Pancreas (tissue), 10 donors: ENCODE results near the gene LAMA1. TPM values are rescaled to one million over a fixed set of nuclear protein-coding genes. Genes with fewer than 3 reads are reported as not detected.

Experiments
- ATAC-seq, 4 donors: fragments of 200-7000 bp; cut with Tn5 transposase; one replicate each; pipeline versions ENCODE4 v1.8.0 to v1.9.1; 2020; ENCODE audit warnings: mild to moderate bottlenecking in 4 of 4, moderate library complexity in 4 of 4
- DNase-seq, 6 donors: peaks; one replicate each; pipeline ENCODE4 v3.0.0-alpha.2; 2020
- FAIRE-seq: peaks from 2 replicates; lab custom pipeline; 2012; peaks lifted over from hg19 to GRCh38; lab: Jason Lieb, UNC
- H3K27ac ChIP-seq, 4 donors: fragments of 200-600 bp; sonication (generic); 1 replicate in 3 of 4; 2 replicates in 1 of 4; pipeline versions ENCODE4 v1.5.0 to v1.8.0; 2020
- H3K27me3 ChIP-seq, 4 donors: fragments of 200-600 bp; one replicate each; pipeline ENCODE4 v1.8.0; 2021
- H3K36me3 ChIP-seq, 3 donors: fragments of 200-600 bp; sonication (generic) in 1 of 3; one replicate each; pipeline versions ENCODE4 v1.5.0 to v1.8.0; 2020 to 2021
- H3K4me1 ChIP-seq, 3 donors: fragments of 200-600 bp; one replicate each; pipeline ENCODE4 v1.8.0; 2021
- H3K4me3 ChIP-seq, 4 donors: fragments of 200-600 bp; sonication (generic) in 2 of 4; one replicate each; pipeline versions ENCODE4 v1.5.0 to v1.8.0; 2020 to 2021
- H3K9me3 ChIP-seq, 4 donors: fragments of 200-600 bp; one replicate each; pipeline ENCODE4 v1.8.0; 2021
- CTCF ChIP-seq, 4 donors: fragments of 200-600 bp; sonication (generic) in 3 of 4; IDR thresholded peaks; one replicate each; pipeline versions ENCODE4 v1.5.0 to v1.8.0; 2021; ENCODE audit warnings: antibody characterized with exemption in 4 of 4
- WGBS, 2 donors: extraction: QIAGEN DNeasy Blood & Tissue Kit; methylation state at CpG; one replicate each; pipeline ENCODE4 v1.1.7; 2013; 5-methylcytosine and 5-hydroxymethylcytosine counted together
- intact Hi-C, 3 donors: fragments of 100-400 bp; cut with DNase I; formaldehyde crosslinking; loops; one replicate each; pipeline versions ENCODE4 v1.11.1 to v1.14.2; 2022
- polyA plus RNA-seq, 2 donors: library from polyadenylated mRNA; stranded (reverse); fragments of 200-250 nt; gene quantifications; one replicate each; pipeline ENCODE4 v1.2.3, GENCODE V29; 2013
- total RNA-seq, 6 donors: library from RNA; stranded (reverse); fragmentation: NEBNext Ultra II Directional in 4 of 6; extraction: Animal tissue kit (Norgen Biotek cat#: 25700) in 4 of 6; gene quantifications; one replicate each; pipeline versions ENCODE4 v1.2.1 to v1.2.4, GENCODE V29; 2021 to 2023
- donor health status: healthy with polysubstance abuse.
- donor health status: DM: no; HTN: no; CAD: no; lungs with moderate emphysema.
- donor health status: DM: no; HTN: no; CAD: no.
- donor health status: control.
- donor health status: control.
- donor health status: Bipolar disorder and iron deficiency.
- donor health status: DM: yes; HTN: yes; CAD: no.
- donor health status: DM: no; HTN: no; CAD: no.
- donor health status: DM: no; HTN: no; CAD: no.
- donor health status: DM: yes; HTN: yes; CAD: no.

The LAMA1 gene
- total and polyA plus RNA-seq, 8 donors: 0.39 to 3.1 (median 1.0) TPM

GRCh38 chr18:7070466-7070865 lies 47.1 kb downstream of the LAMA1 start:
- Histone ChIP-seq H3K9me3 (no peaks in the 10 kb centered on the region), H3K27me3 (no peaks in the 10 kb centered on the region), H3K36me3 (no peaks in the 10 kb centered on the region), H3K4me1 (peaks cover 0 to 5% (median 0%) of the 10 kb centered on the region in 3 donors), H3K4me3 (no peak overlapping the region), H3K27ac (no peak overlapping the region)
- 49 to 68% methylated on average over 2 of the region's 2 CpGs for WGBS, 2 donors
- ATAC-seq (no peak), FAIRE-seq (no peak), DNase-seq (no peak)
- intact Hi-C loops: no loop called here
- no peak for TF ChIP-seq CTCF (IDR thresholded peaks at IDR 0.05)

GRCh38 chr18:7068871-7069590 lies 48.6 kb downstream of the LAMA1 start:
- no peak overlapping the region for H3K4me3 ChIP-seq
- no peaks in the 10 kb centered on the region for H3K4me1 ChIP-seq
- no peaks in the 10 kb centered on the region for H3K9me3 ChIP-seq
- WGBS, 2 donors: 82 to 90% methylated on average over 9 of the region's 9 CpGs
- H3K36me3 ChIP-seq: no peaks in the 10 kb centered on the region
- DNase-seq (no peak), FAIRE-seq (no peak), ATAC-seq (no peak)
- no peaks in the 10 kb centered on the region for H3K27me3 ChIP-seq
- no peak for TF ChIP-seq CTCF (IDR thresholded peaks at IDR 0.05)
- intact Hi-C loops: no loop called here
- H3K27ac ChIP-seq: no peak overlapping the region

GRCh38 chr18:7066965-7067555 lies 50.5 kb downstream of the LAMA1 start:
- H3K36me3 ChIP-seq: no peaks in the 10 kb centered on the region
- DNase-seq (no peak), FAIRE-seq (no peak), ATAC-seq (no peak)
- intact Hi-C loops: no loop called here
- H3K27ac ChIP-seq: no peak overlapping the region
- 57 to 76% methylated on average over 4 of the region's 4 CpGs for WGBS, 2 donors
- no peak overlapping the region for H3K4me3 ChIP-seq
- no peaks in the 10 kb centered on the region for H3K4me1 ChIP-seq
- H3K9me3 ChIP-seq: no peaks in the 10 kb centered on the region
- no peak for TF ChIP-seq CTCF (IDR thresholded peaks at IDR 0.05)
- H3K27me3 ChIP-seq: no peaks in the 10 kb centered on the region

DNA sequence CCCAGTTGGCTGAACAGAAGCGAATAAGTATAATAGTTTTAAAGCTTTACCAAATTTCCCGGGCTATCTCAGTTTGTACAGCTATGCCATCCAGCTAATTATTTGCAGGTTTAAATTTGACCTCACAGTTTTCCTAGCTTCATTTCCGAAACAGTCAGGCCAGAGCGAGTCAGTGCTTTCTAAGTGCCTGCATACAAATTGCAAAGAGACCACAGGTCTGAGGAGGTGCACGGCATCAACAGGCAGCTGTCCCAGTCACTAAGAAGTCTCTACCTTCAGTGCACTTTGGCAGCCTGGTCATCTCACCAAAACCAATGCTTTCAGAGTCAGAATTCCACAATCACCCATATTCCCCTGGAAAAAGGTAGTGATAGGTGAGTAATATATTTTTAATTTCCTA lies 51.9 kb downstream of the LAMA1 start:
- Histone ChIP-seq H3K27me3 (no peaks in the 10 kb centered on the region), H3K9me3 (no peaks in the 10 kb centered on the region), H3K4me1 (no peaks in the 10 kb centered on the region), H3K27ac (no peak overlapping the region), H3K36me3 (no peaks in the 10 kb centered on the region), H3K4me3 (no peak overlapping the region)
- no peak for FAIRE-seq
- intact Hi-C loops: no loop called here
- no peak for ATAC-seq
- 85 to 86% methylated on average over 5 of the region's 5 CpGs for WGBS, 2 donors
- no peak for TF ChIP-seq CTCF (IDR thresholded peaks at IDR 0.05)
- DNase-seq: no peak

DNA sequence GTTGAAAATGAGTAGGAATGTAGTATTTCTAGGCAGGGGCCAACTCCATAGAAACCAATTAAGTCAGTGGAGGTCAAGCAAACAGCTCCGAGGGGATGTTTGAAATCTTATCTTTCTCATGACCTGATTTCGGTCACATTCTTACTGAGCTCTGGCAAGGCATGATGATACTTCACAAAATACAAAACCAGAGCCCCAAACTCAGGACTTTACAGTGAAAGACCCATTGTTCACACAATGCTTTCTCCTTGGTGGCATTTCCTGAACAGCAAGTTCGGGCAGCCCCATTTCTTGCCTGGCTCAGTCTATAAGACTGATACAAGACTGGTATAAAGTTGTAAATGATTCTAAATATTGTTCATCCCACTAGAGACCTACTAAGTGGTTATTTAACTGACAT lies 53.3 kb downstream of the LAMA1 start:
- peak overlapping the region in 1 of 4 donors; percentile 15 for H3K27ac ChIP-seq
- no peaks in the 10 kb centered on the region for H3K9me3 ChIP-seq
- no peaks in the 10 kb centered on the region for H3K4me1 ChIP-seq
- no peaks in the 10 kb centered on the region for H3K27me3 ChIP-seq
- WGBS, 2 donors: 31 to 38% methylated on average over 3 of the region's 3 CpGs
- H3K36me3 ChIP-seq: no peaks in the 10 kb centered on the region
- ATAC-seq (peak in 1 of 4 donors; percentile 31), FAIRE-seq (no peak), DNase-seq (no peak)
- intact Hi-C loops: no loop called here
- no peak for TF ChIP-seq CTCF (IDR thresholded peaks at IDR 0.05)
- H3K4me3 ChIP-seq: no peak overlapping the region
